Fibroblast of lung (primary cell): ENCODE data around the gene OR6C76. TPM values are rescaled to one million over a fixed set of nuclear protein-coding genes. Genes with fewer than 3 reads are reported as not detected.
"Not testable (repeated sequence)": the region's sequence is repeated elsewhere in the genome, so short reads cannot be mapped to it uniquely, and the experiment has no call there.

Experiments used
- DNase-seq, 2 donors: peaks; one replicate each; pipeline versions ENCODE4 v3.0.0 to v3.0.0-alpha.2; 2010; ENCODE audit warnings: low read depth in 2 of 2
- H2AFZ ChIP-seq: 2 replicates; pipeline ENCODE4 v1.5.1; 2012; ENCODE audit warnings: low read length, control low read depth, inconsistent platforms
- H3K27ac ChIP-seq: 2 replicates; pipeline ENCODE4 v1.5.1; 2011; ENCODE audit warnings: low read length, control low read depth; ENCODE audit not compliant: insufficient read depth
- H3K27me3 ChIP-seq: 2 replicates; pipeline ENCODE4 v1.5.1; 2011; ENCODE audit warnings: mild to moderate bottlenecking, low read length; ENCODE audit not compliant: control insufficient read depth, insufficient read depth
- H3K36me3 ChIP-seq: 2 replicates; pipeline ENCODE4 v1.5.1; 2011; ENCODE audit warnings: low read length; ENCODE audit not compliant: control insufficient read depth, insufficient read depth
- H3K4me1 ChIP-seq: 2 replicates; pipeline ENCODE4 v1.5.1; 2011; ENCODE audit warnings: low read length; ENCODE audit not compliant: control insufficient read depth, insufficient read depth; ENCODE audit errors: extremely low read depth
- H3K4me2 ChIP-seq: 2 replicates; pipeline ENCODE4 v1.5.1; 2011; ENCODE audit warnings: low read length, control low read depth; ENCODE audit not compliant: insufficient read depth; ENCODE audit errors: extremely low read depth
- H3K4me3 ChIP-seq, 4 experiments: fragments of 200-600 bp in 1 of 4; sonication (generic) in 1 of 4; replicated peaks in 1 of 4; 2 replicates each; pipeline ENCODE4 v1.5.1; 2011 to 2016; ENCODE audit warnings: low read length in 4 of 4, low read depth in 3 of 4, mild to moderate bottlenecking in 3 of 4, control low read depth in 2 of 4, inconsistent platforms in 1 of 4, mixed read lengths in 1 of 4; ENCODE audit not compliant: insufficient read depth in 1 of 4; ENCODE audit errors: control extremely low read depth in 1 of 4
- H3K79me2 ChIP-seq: 2 replicates; pipeline ENCODE4 v1.5.1; 2012; ENCODE audit warnings: mild to moderate bottlenecking, low read length, inconsistent platforms; ENCODE audit not compliant: control insufficient read depth, insufficient read depth
- H3K9ac ChIP-seq: 2 replicates; pipeline ENCODE4 v1.5.1; 2011; ENCODE audit warnings: mild to moderate bottlenecking, low read length, control low read depth; ENCODE audit not compliant: insufficient read depth
- H3K9me3 ChIP-seq: 2 replicates; pipeline ENCODE4 v1.5.1; 2012; ENCODE audit warnings: low read depth, low read length; ENCODE audit not compliant: control insufficient read depth, insufficient read depth
- H4K20me1 ChIP-seq: 2 replicates; pipeline ENCODE4 v1.5.1; 2011; ENCODE audit warnings: low read length; ENCODE audit not compliant: control insufficient read depth, insufficient read depth; ENCODE audit errors: extremely low read depth
- CTCF ChIP-seq, 2 donors: IDR thresholded peaks in 1 of 2; conservative IDR thresholded peaks in 1 of 2; 1 replicate in 1 of 2; 2 replicates in 1 of 2; pipeline ENCODE4 v1.5.1; 2011 to 2012; ENCODE audit warnings: low read length in 2 of 2, control low read depth in 1 of 2, inconsistent platforms in 1 of 2, low read depth in 1 of 2, mild to moderate bottlenecking in 1 of 2
- EZH2 ChIP-seq: IDR thresholded peaks from 2 replicates; pipeline ENCODE4 v1.5.1; 2012; ENCODE audit warnings: low read length, control low read depth, mild to moderate bottlenecking; ENCODE audit errors: missing control alignments
- polyA plus RNA-seq, 2 donors: library from polyadenylated mRNA; depleted of rRNA in 1 of 2; stranded (reverse) in 1 of 2; unstranded in 1 of 2; fragments of >200 nt; gene quantifications; 2 replicates each; pipeline ENCODE4 v1.2.1, GENCODE V29; 2011 to 2012; ENCODE audit warnings: missing spikeins in 1 of 2
- total RNA-seq: library from RNA; depleted of rRNA; stranded (reverse); fragments of >200 nt; gene quantifications from 2 replicates; pipeline ENCODE4 v1.2.1, GENCODE V29; 2014

The OR6C76 gene
- total and polyA plus RNA-seq, 2 donors (not counting 1 experiment from before 2014, with no cell fraction given): not detected

- H3K9ac ChIP-seq: no peak overlapping the region
- no peak overlapping the region for H3K27ac ChIP-seq
- H3K4me3 ChIP-seq: no peak overlapping the region
- H4K20me1 ChIP-seq: no peaks in the 10 kb centered on the region
- DNase-seq: no peak
- no peaks in the 10 kb centered on the region for H3K27me3 ChIP-seq
- H3K79me2 ChIP-seq: no peaks in the 10 kb centered on the region
- no peaks in the 10 kb centered on the region for H3K9me3 ChIP-seq
- no peaks in the 10 kb centered on the region for H3K36me3 ChIP-seq
- H2AFZ ChIP-seq: no peak overlapping the region
- no peak overlapping the region for H3K4me2 ChIP-seq
- H3K4me1 ChIP-seq: no peaks in the 10 kb centered on the region
- TF ChIP-seq EZH2 (no peak), CTCF (conservative IDR thresholded peaks at IDR 0.05 in 1 of 2, IDR thresholded peaks at IDR 0.05 in 1 of 2; ENCODE audit: low read depth in 1 of 2, low read length in 2 of 2) (no peak)
Observed at GRCh38 chr12:55420307-55420962, 5.6 kb upstream of the OR6C76 start.

- no peak for TF ChIP-seq CTCF (conservative IDR thresholded peaks at IDR 0.05 in 1 of 2, IDR thresholded peaks at IDR 0.05 in 1 of 2; ENCODE audit: low read depth in 1 of 2, low read length in 2 of 2)
- TF ChIP-seq EZH2: no peak
- no peak for DNase-seq
- H3K4me2 ChIP-seq: no peak overlapping the region
Observed at GRCh38 chr12:55428331-55429243, 2.5 kb downstream of the OR6C76 start.

GRCh38 chr12:55441233-55441632, 15.2 kb downstream of the OR6C76 start:
- H3K4me3 ChIP-seq, H3K79me2 ChIP-seq, H3K36me3 ChIP-seq, DNase-seq, H3K27me3 ChIP-seq, H3K9me3 ChIP-seq, H2AFZ ChIP-seq, H3K4me1 ChIP-seq, H4K20me1 ChIP-seq, H3K27ac ChIP-seq, H3K9ac ChIP-seq, H3K4me2 ChIP-seq: not testable (repeated sequence)

More at GRCh38 chr12:55428331-55429243, 2.5 kb downstream of the OR6C76 start:
- no peak overlapping the region for H3K4me3 ChIP-seq
- H4K20me1 ChIP-seq: no peaks in the 10 kb centered on the region
- H3K27me3 ChIP-seq: no peaks in the 10 kb centered on the region
- H3K27ac ChIP-seq: no peak overlapping the region
- no peaks in the 10 kb centered on the region for H3K4me1 ChIP-seq
- H3K9me3 ChIP-seq: no peaks in the 10 kb centered on the region
- H3K9ac ChIP-seq: no peak overlapping the region
- H3K79me2 ChIP-seq: no peaks in the 10 kb centered on the region
- H3K36me3 ChIP-seq: no peaks in the 10 kb centered on the region
- H2AFZ ChIP-seq: no peak overlapping the region
